Kidney tubule cell (primary cell): ENCODE results near the gene NRL.
"Not testable (repeated sequence)": the region's sequence is repeated elsewhere in the genome, so short reads cannot be mapped to it uniquely, and the experiment has no call there.

Experiments
- DNase-seq: peaks from one replicate; pipeline ENCODE4 v3.0.0-alpha.2; 2018; ENCODE audit warnings: low spot score

NRL gene

GRCh38 chr14:24123424-24124417 is 9.0 kb upstream of the NRL start:
- no peak for DNase-seq

GRCh38 chr14:24122898-24123297 is 8.1 kb upstream of the NRL start:
- DNase-seq, result no peak

- no peak for DNase-seq
These were observed 7.7 kb upstream of the NRL start for GRCh38 chr14:24122416-24122815.

- DNase-seq, result no peak
These were observed 6.5 kb upstream of the NRL start for GRCh38 chr14:24121210-24121609.

- DNase-seq, result no peak
These were observed 4.9 kb upstream of the NRL start for GRCh38 chr14:24119691-24120090.

GRCh38 chr14:24117179-24117578 is 2.4 kb upstream of the NRL start:
- no peak for DNase-seq

- DNase-seq, result no peak
These were observed 1.5 kb upstream of the NRL start for GRCh38 chr14:24116128-24116814.

- DNase-seq, result no peak
These were observed 826 bp upstream of the NRL start for GRCh38 chr14:24115422-24116127.

GRCh38 chr14:24113801-24114531 is 783 bp downstream of the NRL start:
- peak; percentile 94 for DNase-seq

GRCh38 chr14:24113379-24113800 is 1.4 kb downstream of the NRL start:
- no peak for DNase-seq

- DNase-seq, result no peak
These were observed 4.2 kb downstream of the NRL start for GRCh38 chr14:24110523-24110922.

GRCh38 chr14:24110060-24110459 is 4.7 kb downstream of the NRL start:
- DNase-seq, result no peak

- no peak for DNase-seq
These were observed 6.3 kb downstream of the NRL start for GRCh38 chr14:24108336-24108874.

GRCh38 chr14:24106672-24107271 is 8.0 kb downstream of the NRL start:
- DNase-seq, result no peak

GRCh38 chr14:24105609-24106239 is 9.0 kb downstream of the NRL start:
- DNase-seq, result not testable (repeated sequence)

GRCh38 chr14:24103451-24103850 is 11.3 kb downstream of the NRL start:
- no peak for DNase-seq

- no peak for DNase-seq
These were observed 12.2 kb downstream of the NRL start for GRCh38 chr14:24102357-24103048.

GRCh38 chr14:24100982-24101494 is 13.7 kb downstream of the NRL start:
- no peak for DNase-seq

GRCh38 chr14:24100197-24100981 is 14.4 kb downstream of the NRL start:
- no peak for DNase-seq
